Dedifferentiated amniotic fluid mesenchymal stem cell (primary cell): ENCODE results near the gene ILF3.

Source experiments
- DNase-seq: peaks from one replicate; pipeline ENCODE4 v3.0.0-alpha.2; 2016; ENCODE audit errors: extremely low spot score

ILF3 gene

DNA sequence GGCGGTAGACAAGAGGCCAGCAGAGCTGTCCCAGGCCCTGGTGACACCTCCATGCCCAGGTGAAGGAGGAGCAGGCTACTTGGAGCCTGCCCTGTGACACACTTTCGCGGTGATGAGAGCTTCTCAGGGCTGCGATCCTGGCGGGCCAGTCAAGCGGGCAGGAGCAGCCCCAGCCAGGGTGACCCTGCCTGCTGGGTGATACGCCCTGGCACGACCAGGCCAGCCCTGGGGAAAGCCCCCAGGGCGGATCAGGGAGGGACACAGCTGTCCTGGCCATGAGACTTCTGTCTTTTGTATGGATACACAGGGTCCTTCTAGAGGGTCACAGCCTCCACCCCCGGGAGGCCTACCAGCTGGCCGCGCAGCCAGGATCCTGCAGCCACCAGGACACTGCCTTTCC, 76.8 kb downstream of the ILF3 start:
- no peak for DNase-seq

- no peak for DNase-seq
Observed at GRCh38 chr19:10735741-10736140, 81.6 kb downstream of the ILF3 start.

GRCh38 chr19:10736189-10736588, 82.0 kb downstream of the ILF3 start:
- DNase-seq = no peak

DNA sequence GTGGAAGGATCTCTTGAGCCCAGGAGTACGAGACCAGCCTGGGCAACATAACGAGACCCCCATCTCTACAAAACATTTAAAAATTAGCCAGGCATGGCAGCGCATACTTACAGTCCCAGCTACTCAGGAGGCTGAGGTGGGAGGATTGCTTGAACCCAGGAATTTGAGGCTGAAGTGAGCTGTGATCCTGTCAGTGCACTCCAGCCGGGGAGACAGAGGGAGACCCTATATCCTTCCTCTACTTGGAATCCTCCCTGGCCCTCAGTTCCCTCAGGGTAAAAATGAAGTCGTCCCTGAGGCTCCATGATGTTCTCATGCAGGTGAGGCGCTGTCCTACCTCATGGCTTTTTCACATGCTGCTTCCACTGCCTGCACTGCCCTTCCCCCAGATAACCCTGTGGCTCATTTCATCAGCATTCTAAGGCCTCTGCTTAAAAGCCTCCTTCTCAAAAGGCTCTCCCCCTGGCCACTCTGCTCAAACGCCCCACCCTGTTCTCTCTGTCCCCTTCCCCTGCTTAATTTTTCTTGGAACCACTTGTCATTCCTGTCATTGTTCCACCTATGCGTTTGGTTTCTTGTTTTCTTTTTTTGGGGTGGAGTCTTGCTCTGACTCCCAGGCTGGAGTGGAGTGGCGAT, 82.9 kb downstream of the ILF3 start:
- no peak for DNase-seq

GRCh38 chr19:10737722-10738121, 83.6 kb downstream of the ILF3 start:
- no peak for DNase-seq

DNA sequence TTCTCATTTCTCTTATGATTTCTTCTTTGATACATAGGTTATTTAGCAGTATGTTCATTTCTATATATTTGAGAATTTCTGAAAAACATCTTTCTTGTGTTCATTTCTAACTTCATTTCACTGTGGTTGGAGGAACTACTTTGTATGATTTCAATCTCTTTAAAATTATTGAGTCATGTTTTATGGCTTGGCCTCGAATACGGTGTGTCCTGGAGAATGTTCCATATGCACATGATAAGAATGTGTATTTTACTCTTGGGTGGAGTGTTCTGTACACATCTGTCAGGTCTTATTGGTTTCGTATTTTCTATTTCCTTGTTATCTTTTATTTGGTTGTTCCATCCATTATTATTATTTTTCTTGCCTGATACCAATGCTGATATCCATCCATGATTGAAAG, 86.7 kb downstream of the ILF3 start:
- no peak for DNase-seq
